LNCaP clone FGC (cell line): ENCODE data around the gene ESPN.
"Not testable (repeated sequence)": the region's sequence is repeated elsewhere in the genome, so short reads cannot be mapped to it uniquely, and the experiment has no call there.

Source experiments
- DNase-seq: peaks from one replicate; pipeline ENCODE4 v3.0.0-alpha.2; 2011; ENCODE audit warnings: low read depth
- H3K4me3 ChIP-seq: 2 replicates; pipeline ENCODE4 v1.5.1; 2011; ENCODE audit warnings: mild to moderate bottlenecking, low read depth, low read length, control low read depth
- CTCF ChIP-seq: IDR thresholded peaks from 2 replicates; pipeline ENCODE4 v1.5.1; 2012; ENCODE audit warnings: mild to moderate bottlenecking; ENCODE audit not compliant: control insufficient read depth, insufficient read depth; ENCODE audit errors: extremely low read depth

ESPN gene

GRCh38 chr1:6447016-6447817 lies 22.6 kb downstream of the ESPN start:
- H3K4me3 ChIP-seq, result no peak overlapping the region
- TF ChIP-seq CTCF, result no peak
- no peak for DNase-seq

GRCh38 chr1:6447818-6448748 lies 23.5 kb downstream of the ESPN start:
- no peak for TF ChIP-seq CTCF
- no peak for DNase-seq
- no peak overlapping the region for H3K4me3 ChIP-seq

GRCh38 chr1:6448749-6449631 lies 24.4 kb downstream of the ESPN start:
- no peak for DNase-seq
- H3K4me3 ChIP-seq, result no peak overlapping the region
- TF ChIP-seq CTCF, result no peak

- DNase-seq, result no peak
- no peak for TF ChIP-seq CTCF
- no peak overlapping the region for H3K4me3 ChIP-seq
These were observed 25.5 kb downstream of the ESPN start for GRCh38 chr1:6450005-6450450.

GRCh38 chr1:6450486-6450885 lies 25.9 kb downstream of the ESPN start:
- H3K4me3 ChIP-seq, DNase-seq: not testable (repeated sequence)

- DNase-seq, result no peak
- no peak for TF ChIP-seq CTCF
- no peak overlapping the region for H3K4me3 ChIP-seq
These were observed 26.4 kb downstream of the ESPN start for GRCh38 chr1:6450943-6451373.

GRCh38 chr1:6453895-6454855 lies 29.6 kb downstream of the ESPN start:
- not testable (repeated sequence) for H3K4me3 ChIP-seq, DNase-seq
